Neural progenitor cell (in vitro differentiated cells): ENCODE data around the gene SLC25A52. TPM values are rescaled to one million over a fixed set of nuclear protein-coding genes. Genes with fewer than 3 reads are reported as not detected.

ENCODE experiments used
- DNase-seq: peaks from one replicate; pipeline ENCODE4 v3.0.0-alpha.2; 2016; ENCODE audit warnings: low spot score
- H2AFZ ChIP-seq: fragments of 200-600 bp; sonication (generic); replicated peaks from 2 replicates; pipeline ENCODE4 v1.6.1; 2016; ENCODE audit warnings: antibody characterized with exemption
- H3F3A ChIP-seq: fragments of 200-600 bp; sonication (generic); 2 replicates; pipeline ENCODE4 v1.6.1; 2016; ENCODE audit warnings: antibody characterized with exemption, low read depth
- H3K27ac ChIP-seq: fragments of 200-600 bp; sonication (generic); 2 replicates; pipeline ENCODE4 v1.5.1; 2016; ENCODE audit warnings: mild to moderate bottlenecking
- H3K27me3 ChIP-seq: fragments of 200-600 bp; sonication (generic); 2 replicates; pipeline ENCODE4 v1.6.1; 2016; ENCODE audit warnings: mild to moderate bottlenecking, moderate library complexity
- H3K36me3 ChIP-seq: fragments of 200-600 bp; sonication (generic); 2 replicates; pipeline ENCODE4 v1.5.1; 2016
- H3K4me1 ChIP-seq: fragments of 200-600 bp; sonication (generic); 2 replicates; pipeline ENCODE4 v1.6.1; 2016; ENCODE audit warnings: mixed run types
- H3K4me2 ChIP-seq: fragments of 200-600 bp; sonication (generic); 2 replicates; pipeline ENCODE4 v1.6.1; 2016
- H3K4me3 ChIP-seq: fragments of 200-600 bp; sonication (generic); 2 replicates; pipeline ENCODE4 v1.5.1; 2016
- H3K79me2 ChIP-seq: fragments of 200-600 bp; sonication (generic); 2 replicates; pipeline ENCODE4 v1.6.1; 2016; ENCODE audit warnings: low read depth
- H3K9ac ChIP-seq: fragments of 200-600 bp; sonication (generic); 2 replicates; pipeline ENCODE4 v1.6.1; 2016
- H3K9me3 ChIP-seq: fragments of 200-600 bp; sonication (generic); 2 replicates; pipeline ENCODE4 v1.5.1; 2016; ENCODE audit warnings: low read depth
- H4K20me1 ChIP-seq: fragments of 200-600 bp; sonication (generic); 2 replicates; pipeline ENCODE4 v1.6.1; 2016; ENCODE audit warnings: low read depth
- H3K27ac Mint-ChIP-seq: 3 replicates; pipeline ENCODE4 v1.8.0; 2021; ENCODE audit warnings: mixed read lengths
- H3K27me3 Mint-ChIP-seq: 2 replicates; pipeline ENCODE4 v1.8.0; 2022; ENCODE audit warnings: low read depth, mild to moderate bottlenecking, inconsistent platforms, moderate library complexity, mixed read lengths; ENCODE audit not compliant: insufficient read depth
- H3K36me3 Mint-ChIP-seq: 3 replicates; pipeline ENCODE4 v1.8.0; 2021; ENCODE audit warnings: mixed read lengths
- H3K4me1 Mint-ChIP-seq: 3 replicates; pipeline ENCODE4 v1.8.0; 2021; ENCODE audit warnings: mixed read lengths
- H3K4me3 Mint-ChIP-seq: 3 replicates; pipeline ENCODE4 v1.8.0; 2021; ENCODE audit warnings: mild to moderate bottlenecking, moderate library complexity, mixed read lengths
- H3K9me3 Mint-ChIP-seq: 3 replicates; pipeline ENCODE4 v1.8.0; 2020; ENCODE audit warnings: mixed read lengths
- CTCF ChIP-seq: fragments of 200-600 bp; sonication (generic); IDR thresholded peaks from 2 replicates; pipeline ENCODE4 v1.5.1; 2017; ENCODE audit warnings: antibody characterized with exemption, mild to moderate bottlenecking
- EZH2 ChIP-seq: fragments of 200-600 bp; sonication (generic); IDR thresholded peaks from 2 replicates; pipeline ENCODE4 v1.6.1; 2017; ENCODE audit warnings: antibody characterized with exemption, mild to moderate bottlenecking, moderate library complexity
- EZH2phosphoT487 ChIP-seq: fragments of 200-600 bp; sonication (generic); IDR thresholded peaks from 2 replicates; pipeline ENCODE4 v1.6.1; 2017; ENCODE audit warnings: antibody characterized with exemption
- total RNA-seq: library from RNA; depleted of rRNA; stranded (reverse); fragments of >200 nt; gene quantifications from 2 replicates; pipeline ENCODE4 v1.2.3, GENCODE V29; 2015; ENCODE audit warnings: low replicate concordance

The SLC25A52 gene
- total RNA-seq, 1 donor from 2014 or later, result not detected

DNA sequence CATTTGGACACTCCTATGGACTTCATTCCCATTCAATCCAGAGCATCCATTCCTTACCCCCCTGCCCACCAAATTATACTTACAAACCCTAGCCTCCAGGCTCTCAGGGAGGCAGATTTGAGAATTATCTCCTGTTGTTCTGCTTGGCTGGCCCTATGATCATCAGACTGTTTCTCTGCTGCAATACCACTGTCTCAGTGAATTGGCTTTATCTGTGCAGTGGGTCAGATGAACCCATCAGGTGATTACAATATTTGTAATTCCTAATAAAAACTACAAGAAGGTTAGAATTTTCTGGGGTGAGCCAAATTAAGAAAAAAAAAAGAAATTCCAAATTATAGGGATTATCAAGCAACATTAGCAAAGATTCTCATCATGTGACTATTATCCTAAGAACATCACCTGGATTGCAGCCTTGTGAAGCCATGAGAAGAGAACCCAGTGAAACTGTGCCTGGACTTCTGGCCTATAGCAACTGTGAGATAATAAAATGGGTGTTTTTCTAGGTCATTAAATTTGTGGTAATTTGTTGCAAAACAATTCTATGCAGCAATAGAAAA, 17.8 kb upstream of the SLC25A52 start:
- H3K9me3 Mint-ChIP-seq, result peaks cover 19% of the 10 kb centered on the region
- no peak overlapping the region for H3K4me2 ChIP-seq
- H3K79me2 ChIP-seq, result no peaks in the 10 kb centered on the region
- peaks cover 2% of the 10 kb centered on the region for H3K27me3 Mint-ChIP-seq
- peaks cover 8% of the 10 kb centered on the region for H3K4me1 ChIP-seq
- no peak overlapping the region for H3K27ac Mint-ChIP-seq
- TF ChIP-seq CTCF (no peak), EZH2 (no peak), EZH2phosphoT487 (no peak)
- no peaks in the 10 kb centered on the region for H3F3A ChIP-seq
- no peaks in the 10 kb centered on the region for H3K27me3 ChIP-seq
- peaks cover 9% of the 10 kb centered on the region for H3K9me3 ChIP-seq
- H3K27ac ChIP-seq, result no peak overlapping the region
- DNase-seq, result no peak
- H4K20me1 ChIP-seq, result no peaks in the 10 kb centered on the region
- H3K36me3 ChIP-seq, result no peaks in the 10 kb centered on the region
- H3K4me1 Mint-ChIP-seq, result peaks cover 13% of the 10 kb centered on the region
- no peak overlapping the region for H3K4me3 ChIP-seq
- no peak overlapping the region for H3K4me3 Mint-ChIP-seq
- H3K36me3 Mint-ChIP-seq, result peaks cover 5% of the 10 kb centered on the region
- no peak overlapping the region for H3K9ac ChIP-seq
- no peak overlapping the region for H2AFZ ChIP-seq

DNA sequence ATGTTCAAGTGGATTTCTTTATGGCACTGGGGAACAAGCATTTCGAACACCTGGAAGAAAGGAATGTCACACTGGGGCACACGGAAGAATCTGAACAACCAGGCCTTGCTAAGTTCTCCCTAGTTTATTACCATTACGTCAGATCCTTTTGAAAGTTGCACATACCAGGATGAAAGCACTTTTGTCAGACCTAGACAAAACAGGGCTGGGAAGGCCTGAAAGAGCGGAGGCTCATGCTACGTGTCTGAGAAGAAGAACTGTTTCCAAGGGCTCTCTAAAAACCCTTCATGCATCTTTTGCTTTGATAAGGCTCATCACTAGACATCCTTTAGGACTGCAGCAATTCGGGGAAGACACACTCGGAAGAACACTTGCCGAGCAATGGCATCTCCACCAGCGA, 15.4 kb upstream of the SLC25A52 start:
- H3K36me3 ChIP-seq, result no peaks in the 10 kb centered on the region
- H3K9me3 ChIP-seq, result peaks cover 9% of the 10 kb centered on the region
- H3K36me3 Mint-ChIP-seq, result peaks cover 5% of the 10 kb centered on the region
- peaks cover 8% of the 10 kb centered on the region for H3K4me1 ChIP-seq
- peaks cover 19% of the 10 kb centered on the region for H3K9me3 Mint-ChIP-seq
- no peak overlapping the region for H3K4me2 ChIP-seq
- DNase-seq, result peak; percentile 8
- no peak overlapping the region for H3K4me3 ChIP-seq
- no peak overlapping the region for H3K4me3 Mint-ChIP-seq
- H3K27ac Mint-ChIP-seq, result no peak overlapping the region
- H3F3A ChIP-seq, result no peaks in the 10 kb centered on the region
- TF ChIP-seq EZH2, result no peak
- TF ChIP-seq EZH2phosphoT487, result no peak
- no peak for TF ChIP-seq CTCF
- H2AFZ ChIP-seq, result peak overlapping the region; percentile 74
- H3K79me2 ChIP-seq, result no peaks in the 10 kb centered on the region
- H3K27me3 ChIP-seq, result no peaks in the 10 kb centered on the region
- no peaks in the 10 kb centered on the region for H4K20me1 ChIP-seq
- H3K27me3 Mint-ChIP-seq, result peaks cover 2% of the 10 kb centered on the region
- peaks cover 13% of the 10 kb centered on the region for H3K4me1 Mint-ChIP-seq
- H3K27ac ChIP-seq, result no peak overlapping the region
- H3K9ac ChIP-seq, result no peak overlapping the region

DNA sequence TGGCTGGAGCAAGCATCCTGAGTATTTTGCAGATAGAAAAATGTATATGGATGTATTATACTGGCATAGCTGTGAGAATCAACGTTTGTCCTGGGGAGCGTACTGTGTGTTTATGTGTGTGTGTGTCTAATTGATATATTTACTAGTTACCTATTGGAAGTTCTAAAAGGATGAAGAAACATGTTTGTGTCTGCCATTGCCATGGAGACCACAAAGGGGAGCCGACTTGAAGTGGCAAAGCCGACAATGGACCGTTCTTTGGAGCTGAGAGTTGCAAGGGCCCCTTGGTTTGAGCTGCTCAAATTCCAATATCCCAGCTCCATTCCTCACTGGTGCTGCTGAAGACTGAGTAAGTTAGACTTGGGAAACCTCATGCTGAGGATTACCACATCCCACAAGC, 14.3 kb upstream of the SLC25A52 start:
- peak; percentile 12 for DNase-seq
- Histone ChIP-seq H3K9ac (no peak overlapping the region), H3K79me2 (no peaks in the 10 kb centered on the region), H3K4me1 (peaks cover 8% of the 10 kb centered on the region), H3K9me3 (peaks cover 9% of the 10 kb centered on the region), H3K4me2 (no peak overlapping the region), H3K4me3 (no peak overlapping the region), H3K27me3 (no peaks in the 10 kb centered on the region), H2AFZ (peak overlapping the region; percentile 67), H4K20me1 (no peaks in the 10 kb centered on the region), H3K36me3 (no peaks in the 10 kb centered on the region), H3F3A (no peaks in the 10 kb centered on the region), H3K27ac (no peak overlapping the region)
- Mint-ChIP-seq H3K4me3 (no peak overlapping the region), H3K9me3 (peaks cover 19% of the 10 kb centered on the region), H3K4me1 (peaks cover 13% of the 10 kb centered on the region), H3K36me3 (peaks cover 5% of the 10 kb centered on the region), H3K27me3 (peaks cover 2% of the 10 kb centered on the region), H3K27ac (no peak overlapping the region)
- TF ChIP-seq EZH2phosphoT487 (no peak), EZH2 (no peak), CTCF (no peak)
